ENCODE data around the gene PCSK7. TPM values are rescaled to one million over a fixed set of nuclear protein-coding genes. Genes with fewer than 3 reads are reported as not detected.
"Not testable (repeated sequence)": the region's sequence is repeated elsewhere in the genome, so short reads cannot be mapped to it uniquely, and the experiment has no call there.

Gene PCSK7
- total RNA-seq, 2 donors from 2014 or later = 25.3 to 32.8 TPM

- H3K4me1 ChIP-seq = peaks cover 0 to 33% of the 10 kb centered on the region in 2 donors
Measured at GRCh38 chr11:117214404-117215110, 17.3 kb downstream of the PCSK7 start.

GRCh38 chr11:117212697-117213355 lies 19.0 kb downstream of the PCSK7 start:
- H3K36me3 ChIP-seq = peaks cover 12% of the 10 kb centered on the region

More at GRCh38 chr11:117214404-117215110, 17.3 kb downstream of the PCSK7 start:
- DNase-seq (ENCODE audit: low spot score) = no peak
- Histone ChIP-seq H3K9me3 (no peaks in the 10 kb centered on the region), H3K27me3 (no peaks in the 10 kb centered on the region), H3K4me3 (no peak overlapping the region), H3K27ac (no peak overlapping the region), H3K36me3 (peaks cover 25% of the 10 kb centered on the region)
- no peak for TF ChIP-seq CTCF (IDR thresholded peaks at IDR 0.05)

GRCh38 chr11:117210620-117211019 lies 21.3 kb downstream of the PCSK7 start:
- H3K9me3 ChIP-seq = no peaks in the 10 kb centered on the region
- no peak overlapping the region for H3K4me3 ChIP-seq
- no peaks in the 10 kb centered on the region for H3K27me3 ChIP-seq
- H3K4me1 ChIP-seq = no peaks in the 10 kb centered on the region
- DNase-seq (ENCODE audit: low spot score) = no peak
- no peak for TF ChIP-seq CTCF (IDR thresholded peaks at IDR 0.05)
- H3K27ac ChIP-seq = no peak overlapping the region
- peaks cover 15% of the 10 kb centered on the region for H3K36me3 ChIP-seq

More at GRCh38 chr11:117212697-117213355, 19.0 kb downstream of the PCSK7 start:
- no peak for DNase-seq (ENCODE audit: low spot score)
- H3K27me3 ChIP-seq = no peaks in the 10 kb centered on the region
- no peak for TF ChIP-seq CTCF (IDR thresholded peaks at IDR 0.05)
- H3K4me1 ChIP-seq = peaks cover 0 to 17% of the 10 kb centered on the region in 2 donors
- H3K27ac ChIP-seq = no peak overlapping the region
- no peak overlapping the region for H3K4me3 ChIP-seq
- no peaks in the 10 kb centered on the region for H3K9me3 ChIP-seq

GRCh38 chr11:117209351-117210125 lies 22.3 kb downstream of the PCSK7 start:
- peaks cover 0 to 10% of the 10 kb centered on the region in 2 donors for H3K4me1 ChIP-seq
- H3K36me3 ChIP-seq = peaks cover 20% of the 10 kb centered on the region
- H3K27ac ChIP-seq; H3K9me3 ChIP-seq; DNase-seq (ENCODE audit: low spot score); H3K27me3 ChIP-seq; H3K4me3 ChIP-seq: not testable (repeated sequence)

- H3K27me3 ChIP-seq; H3K4me3 ChIP-seq; H3K9me3 ChIP-seq; DNase-seq (ENCODE audit: low spot score); H3K27ac ChIP-seq: not testable (repeated sequence)
- H3K36me3 ChIP-seq = peaks cover 22% of the 10 kb centered on the region
- peaks cover 0 to 18% of the 10 kb centered on the region in 2 donors for H3K4me1 ChIP-seq
Measured at GRCh38 chr11:117208710-117209109, 23.2 kb downstream of the PCSK7 start.

GRCh38 chr11:117207481-117207880 lies 24.4 kb downstream of the PCSK7 start:
- not testable (repeated sequence) for DNase-seq (ENCODE audit: low spot score)
- peaks cover 34% of the 10 kb centered on the region for H3K36me3 ChIP-seq

GRCh38 chr11:117206859-117207258 lies 25.0 kb downstream of the PCSK7 start:
- H3K36me3 ChIP-seq = peaks cover 40% of the 10 kb centered on the region
- not testable (repeated sequence) for H3K27me3 ChIP-seq; H3K4me3 ChIP-seq; H3K27ac ChIP-seq; H3K9me3 ChIP-seq; DNase-seq (ENCODE audit: low spot score)
- peaks cover 0 to 34% of the 10 kb centered on the region in 2 donors for H3K4me1 ChIP-seq

More at GRCh38 chr11:117207481-117207880, 24.4 kb downstream of the PCSK7 start:
- not testable (repeated sequence) for H3K27me3 ChIP-seq, H3K27ac ChIP-seq, H3K4me3 ChIP-seq, H3K9me3 ChIP-seq
- H3K4me1 ChIP-seq = peaks cover 0 to 31% of the 10 kb centered on the region in 2 donors

- DNase-seq (ENCODE audit: low spot score); H3K9me3 ChIP-seq; H3K4me3 ChIP-seq; H3K27me3 ChIP-seq: not testable (repeated sequence)
- Histone ChIP-seq H3K4me1 (peaks cover 0 to 40% of the 10 kb centered on the region in 2 donors), H3K27ac (peak overlapping the region; percentile 46 to 88), H3K36me3 (peaks cover 48% of the 10 kb centered on the region)
Measured at GRCh38 chr11:117206111-117206510, 25.8 kb downstream of the PCSK7 start.

Measured in right atrium auricular region (tissue), 2 donors.